Mesenchymal stem cell (in vitro differentiated cells and primary cell): ENCODE results near the gene TCF4.

ENCODE experiments used
- DNase-seq: peaks from one replicate; pipeline ENCODE4 v3.0.0-alpha.2; 2013
- H2AFZ ChIP-seq: one replicate; pipeline ENCODE4 v1.6.1; 2013; ENCODE audit warnings: low read depth, mild to moderate bottlenecking, control low read depth, inconsistent platforms, low read length, moderate library complexity
- H2AK5ac ChIP-seq: 2 replicates; pipeline ENCODE4 v1.6.1; 2013; ENCODE audit warnings: low read length, moderate library complexity, mild to moderate bottlenecking, inconsistent platforms; ENCODE audit not compliant: severe bottlenecking
- H2BK120ac ChIP-seq: one replicate; pipeline ENCODE4 v1.6.1; 2013; ENCODE audit warnings: low read depth, mild to moderate bottlenecking, inconsistent platforms, low read length, moderate library complexity
- H2BK12ac ChIP-seq, 2 experiments: one replicate each; pipeline ENCODE4 v1.6.1; 2013; ENCODE audit warnings: inconsistent platforms in 2 of 2, low read length in 2 of 2, mild to moderate bottlenecking in 2 of 2, moderate library complexity in 2 of 2, control low read depth in 1 of 2
- H2BK15ac ChIP-seq: one replicate; pipeline ENCODE4 v1.6.1; 2013; ENCODE audit warnings: mild to moderate bottlenecking, low read depth, inconsistent platforms; ENCODE audit not compliant: poor library complexity, severe bottlenecking
- H2BK5ac ChIP-seq: 2 replicates; pipeline ENCODE4 v1.6.1; 2013; ENCODE audit warnings: low read depth, mild to moderate bottlenecking, low read length, control low read depth, inconsistent platforms; ENCODE audit not compliant: poor library complexity, severe bottlenecking
- H3K14ac ChIP-seq, 2 experiments: one replicate each; pipeline ENCODE4 v1.6.1; 2013; ENCODE audit warnings: inconsistent platforms in 2 of 2, low read length in 2 of 2, control low read depth in 1 of 2, mild to moderate bottlenecking in 1 of 2, moderate library complexity in 1 of 2
- H3K18ac ChIP-seq, 2 experiments: one replicate each; pipeline ENCODE4 v1.6.1; 2013; ENCODE audit warnings: inconsistent platforms in 2 of 2, low read length in 2 of 2, control low read depth in 1 of 2, low read depth in 1 of 2, mild to moderate bottlenecking in 1 of 2
- H3K23ac ChIP-seq, 2 experiments: one replicate each; pipeline ENCODE4 v1.6.1; 2013; ENCODE audit warnings: inconsistent platforms in 2 of 2, low read length in 2 of 2, mild to moderate bottlenecking in 2 of 2, moderate library complexity in 2 of 2, control low read depth in 1 of 2
- H3K27ac ChIP-seq: 2 replicates; pipeline ENCODE4 v1.5.1; 2013; ENCODE audit warnings: mild to moderate bottlenecking, moderate library complexity, low read length, control low read depth, inconsistent platforms; ENCODE audit not compliant: poor library complexity, severe bottlenecking
- H3K27me3 ChIP-seq, 2 experiments: 2 replicates each; pipeline versions ENCODE4 v1.6.1 to v1.7.0; 2013; ENCODE audit warnings: low read length in 2 of 2, mild to moderate bottlenecking in 2 of 2, moderate library complexity in 2 of 2, control low read depth in 1 of 2, inconsistent platforms in 1 of 2; ENCODE audit not compliant: control insufficient read depth in 1 of 2, insufficient read depth in 1 of 2
- H3K36me3 ChIP-seq, 2 experiments: 2 replicates each; pipeline versions ENCODE4 v1.6.1 to v1.7.0; 2013; ENCODE audit warnings: low read length in 2 of 2, control low read depth in 1 of 2, inconsistent platforms in 1 of 2, low read depth in 1 of 2, mild to moderate bottlenecking in 1 of 2; ENCODE audit not compliant: insufficient read depth in 2 of 2, control insufficient read depth in 1 of 2
- H3K4ac ChIP-seq, 2 experiments: one replicate each; pipeline ENCODE4 v1.6.1; 2013; ENCODE audit warnings: inconsistent platforms in 2 of 2, low read length in 2 of 2, mild to moderate bottlenecking in 2 of 2, moderate library complexity in 2 of 2, control low read depth in 1 of 2, low read depth in 1 of 2
- H3K4me1 ChIP-seq: 2 replicates; pipeline ENCODE4 v1.6.1; 2013; ENCODE audit warnings: low read depth, low read length, control low read depth; ENCODE audit not compliant: control insufficient read depth, insufficient read depth
- H3K4me2 ChIP-seq: 2 replicates; pipeline ENCODE4 v1.6.1; 2013; ENCODE audit warnings: low read length, mild to moderate bottlenecking, inconsistent platforms; ENCODE audit not compliant: poor library complexity, severe bottlenecking
- H3K4me3 ChIP-seq, 2 experiments: 2 replicates each; pipeline versions ENCODE4 v1.5.1 to v1.7.0; 2013; ENCODE audit warnings: low read length in 2 of 2, mild to moderate bottlenecking in 2 of 2, control low read depth in 1 of 2, low read depth in 1 of 2; ENCODE audit not compliant: insufficient read depth in 1 of 2
- H3K79me1 ChIP-seq: replicated peaks from 2 replicates; pipeline ENCODE4 v1.6.1; 2013; ENCODE audit warnings: mild to moderate bottlenecking, control low read depth, low read length, inconsistent platforms; ENCODE audit not compliant: poor library complexity, severe bottlenecking
- H3K9ac ChIP-seq: 2 replicates; pipeline ENCODE4 v1.7.0; 2013; ENCODE audit warnings: mild to moderate bottlenecking, low read length, moderate library complexity
- H3K9me3 ChIP-seq: 2 replicates; pipeline ENCODE4 v1.7.0; 2013; ENCODE audit warnings: mild to moderate bottlenecking, low read length; ENCODE audit not compliant: control insufficient read depth
- H4K8ac ChIP-seq: one replicate; pipeline ENCODE4 v1.6.1; 2013; ENCODE audit warnings: inconsistent platforms, mild to moderate bottlenecking, low read length, moderate library complexity
- H4K91ac ChIP-seq: one replicate; pipeline ENCODE4 v1.6.1; 2013; ENCODE audit warnings: mild to moderate bottlenecking, low read length, inconsistent platforms
- WGBS: methylation state at CpG from one replicate; pipeline ENCODE4 v1.1.7; 2013; ENCODE audit warnings: mixed read lengths; 5-methylcytosine and 5-hydroxymethylcytosine counted together

The TCF4 gene

GRCh38 chr18:55309249-55309648 lies 278.7 kb downstream of the TCF4 start:
- H2AFZ ChIP-seq = no peak overlapping the region
- WGBS = 100% methylated on average over 2 of the region's 4 CpGs
- no peak overlapping the region for H2BK5ac ChIP-seq
- H3K18ac ChIP-seq = no peak overlapping the region
- no peak overlapping the region for H4K8ac ChIP-seq
- no peak overlapping the region for H3K4ac ChIP-seq
- no peak overlapping the region for H4K91ac ChIP-seq
- H3K79me1 ChIP-seq = peaks cover 14% of the 10 kb centered on the region
- H3K4me2 ChIP-seq = no peak overlapping the region
- no peak overlapping the region for H3K14ac ChIP-seq
- H3K36me3 ChIP-seq = peaks cover 0 to 12% of the 10 kb centered on the region in 2 experiments
- H3K9me3 ChIP-seq = no peaks in the 10 kb centered on the region
- no peak overlapping the region for H2BK120ac ChIP-seq
- DNase-seq = no peak
- no peak overlapping the region for H2BK15ac ChIP-seq
- H3K4me1 ChIP-seq = no peaks in the 10 kb centered on the region
- H3K27ac ChIP-seq = no peak overlapping the region
- H3K23ac ChIP-seq = no peak overlapping the region
- H2BK12ac ChIP-seq = no peak overlapping the region
- H3K27me3 ChIP-seq = no peaks in the 10 kb centered on the region
- H3K4me3 ChIP-seq = no peak overlapping the region
- H2AK5ac ChIP-seq = no peak overlapping the region
- no peak overlapping the region for H3K9ac ChIP-seq

GRCh38 chr18:55307505-55307904 lies 280.5 kb downstream of the TCF4 start:
- no peak overlapping the region for H3K4ac ChIP-seq

GRCh38 chr18:55306359-55307024 lies 281.5 kb downstream of the TCF4 start:
- Histone ChIP-seq H2BK12ac (no peak overlapping the region), H2BK5ac (no peak overlapping the region), H3K36me3 (peaks cover 0 to 12% of the 10 kb centered on the region in 2 experiments), H2AFZ (no peak overlapping the region), H3K79me1 (peaks cover 15% of the 10 kb centered on the region), H2BK120ac (no peak overlapping the region), H3K23ac (no peak overlapping the region), H3K18ac (no peak overlapping the region), H3K4ac (no peak overlapping the region), H3K27ac (no peak overlapping the region), H3K9ac (no peak overlapping the region), H2BK15ac (no peak overlapping the region), H3K4me1 (no peaks in the 10 kb centered on the region), H2AK5ac (no peak overlapping the region), H3K4me3 (no peak overlapping the region), H4K91ac (no peak overlapping the region), H3K9me3 (no peaks in the 10 kb centered on the region), H4K8ac (no peak overlapping the region), H3K14ac (no peak overlapping the region), H3K27me3 (no peaks in the 10 kb centered on the region), H3K4me2 (no peak overlapping the region)
- WGBS = 86% methylated on average over 1 of the region's 2 CpGs
- DNase-seq = no peak

More at GRCh38 chr18:55307505-55307904, 280.5 kb downstream of the TCF4 start:
- Histone ChIP-seq H4K91ac (no peak overlapping the region), H3K4me3 (no peak overlapping the region), H2BK5ac (no peak overlapping the region), H3K36me3 (peaks cover 0 to 12% of the 10 kb centered on the region in 2 experiments), H2BK15ac (no peak overlapping the region), H3K9me3 (no peaks in the 10 kb centered on the region), H3K18ac (no peak overlapping the region), H2AK5ac (no peak overlapping the region), H2BK12ac (no peak overlapping the region), H3K27ac (no peak overlapping the region), H4K8ac (no peak overlapping the region), H3K23ac (no peak overlapping the region), H3K9ac (no peak overlapping the region), H3K14ac (no peak overlapping the region), H3K79me1 (peaks cover 13% of the 10 kb centered on the region), H2BK120ac (no peak overlapping the region), H3K4me1 (no peaks in the 10 kb centered on the region), H2AFZ (no peak overlapping the region), H3K27me3 (no peaks in the 10 kb centered on the region), H3K4me2 (no peak overlapping the region)
- WGBS = 95% methylated on average over 2 of the region's 3 CpGs
- DNase-seq = no peak

GRCh38 chr18:55302167-55302833 lies 285.7 kb downstream of the TCF4 start:
- no peak overlapping the region for H2AK5ac ChIP-seq
- H3K36me3 ChIP-seq = no peaks in the 10 kb centered on the region
- H3K14ac ChIP-seq = no peak overlapping the region
- H3K4me3 ChIP-seq = peak overlapping the region in 1 of 2 experiments; percentile 75
- no peak overlapping the region for H2BK15ac ChIP-seq
- no peak overlapping the region for H2BK12ac ChIP-seq
- no peaks in the 10 kb centered on the region for H3K9me3 ChIP-seq
- H3K4me1 ChIP-seq = no peaks in the 10 kb centered on the region
- WGBS = 92% methylated on average over 9 of the region's 11 CpGs
- peaks cover 20% of the 10 kb centered on the region for H3K79me1 ChIP-seq
- H3K4me2 ChIP-seq = no peak overlapping the region
- no peak overlapping the region for H3K18ac ChIP-seq
- H2BK120ac ChIP-seq = no peak overlapping the region
- H4K91ac ChIP-seq = no peak overlapping the region
- H2AFZ ChIP-seq = no peak overlapping the region
- no peak overlapping the region for H2BK5ac ChIP-seq
- no peak for DNase-seq
- no peak overlapping the region for H4K8ac ChIP-seq
- H3K27ac ChIP-seq = no peak overlapping the region
- H3K23ac ChIP-seq = no peak overlapping the region
- peak overlapping the region; percentile 83 for H3K9ac ChIP-seq
- no peak overlapping the region for H3K4ac ChIP-seq
- H3K27me3 ChIP-seq = no peaks in the 10 kb centered on the region
